NCI-H526 treated with DMSO at 0.1 percent for 48 hours (cell line): ENCODE measurements around the gene TAMALIN.
A peak's percentile ranks its signal among the peaks of the same experiment; 100 is the strongest.
"Not testable (repeated sequence)": the region's sequence is repeated elsewhere in the genome, so short reads cannot be mapped to it uniquely, and the experiment has no call there.

Experiments used
- DNase-seq: peaks from one replicate; lab custom pipeline; 2025; lab: John Stamatoyannopoulos, UW

The TAMALIN gene

DNA sequence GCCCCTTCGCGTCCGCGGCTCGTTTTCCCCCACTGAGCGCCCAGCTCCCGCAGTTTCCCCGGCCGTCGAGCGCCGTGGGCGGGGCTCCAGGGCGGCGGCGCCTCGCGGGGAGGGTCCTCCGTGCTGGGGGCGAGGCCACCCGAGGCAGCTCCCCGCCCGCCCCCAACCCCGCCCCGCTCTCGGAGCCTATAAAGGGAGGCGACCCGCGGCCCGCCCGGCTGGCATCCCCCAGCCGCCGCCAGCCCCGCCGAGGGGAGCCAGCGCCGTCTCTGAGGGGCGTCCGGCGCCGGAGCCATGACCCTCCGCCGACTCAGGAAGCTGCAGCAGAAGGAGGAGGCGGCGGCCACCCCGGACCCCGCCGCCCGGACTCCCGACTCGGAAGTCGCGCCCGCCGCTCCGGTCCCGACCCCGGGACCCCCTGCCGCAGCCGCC is at the start of gene TAMALIN:
TSS of gene TAMALIN (plus strand) at position 221 of the 432 bp plus-strand sequence. CDS start at position 295, 74 bp downstream.
- DNase-seq, result peak; percentile 67

DNA sequence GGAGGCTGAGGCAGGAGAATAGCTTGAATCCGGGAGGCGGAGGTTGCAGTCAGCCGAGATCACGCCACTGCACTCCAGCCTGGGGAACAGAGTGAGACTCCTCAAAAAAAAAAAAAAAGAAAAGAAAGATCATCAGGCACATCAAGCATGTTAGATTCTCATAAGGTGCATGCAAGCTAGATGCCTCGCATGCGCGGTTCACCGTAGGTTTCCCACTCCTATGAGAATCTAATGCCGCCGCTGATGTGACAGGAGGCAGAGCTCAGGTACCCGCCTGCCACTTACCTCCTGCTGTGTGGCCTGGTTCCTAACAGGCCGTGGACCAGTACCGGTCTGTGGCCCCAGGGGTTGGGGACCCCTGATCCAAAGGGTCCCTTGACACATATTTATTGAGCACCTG is 48.2 kb upstream of the TAMALIN start:
- DNase-seq, result no peak

DNA sequence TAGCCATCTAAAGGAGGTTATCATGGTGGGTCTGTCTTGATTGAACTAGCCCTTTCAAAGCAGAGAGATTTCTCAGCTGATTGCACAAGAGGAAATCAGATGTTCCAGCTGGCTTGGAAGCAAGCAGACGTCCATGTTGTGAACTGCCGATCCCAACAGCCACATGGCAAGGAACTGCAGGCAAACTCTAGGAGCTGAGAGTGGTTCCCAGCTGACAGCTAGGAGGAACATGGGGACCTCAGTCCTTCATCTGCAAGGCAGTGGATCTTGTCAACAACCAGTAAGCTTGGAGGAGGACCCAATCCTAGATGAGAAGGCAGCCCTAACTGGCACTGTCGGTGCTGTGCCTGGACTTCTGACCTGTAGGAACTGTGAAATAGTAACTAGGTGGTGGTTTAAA is 47.5 kb upstream of the TAMALIN start:
- DNase-seq, result no peak

DNA sequence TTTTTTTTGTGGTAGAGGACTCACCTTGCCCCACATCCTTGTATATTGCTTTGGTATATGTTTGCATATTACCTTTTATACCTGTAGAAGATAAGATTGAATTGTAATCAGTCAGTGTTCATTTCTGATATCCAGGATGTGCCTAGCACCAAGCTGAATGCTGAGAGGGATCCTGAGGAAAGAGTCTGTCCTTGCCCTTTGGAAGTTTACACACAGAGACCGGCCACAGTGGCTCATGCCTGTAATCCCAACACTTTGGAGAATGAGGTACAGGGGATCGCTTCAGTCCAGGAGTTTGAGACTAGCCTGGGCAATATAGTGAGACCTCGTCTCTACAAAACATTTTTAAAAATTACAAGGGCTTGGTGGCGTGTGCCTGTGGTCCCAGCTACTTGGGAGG is 46.8 kb upstream of the TAMALIN start:
- DNase-seq, result no peak

DNA sequence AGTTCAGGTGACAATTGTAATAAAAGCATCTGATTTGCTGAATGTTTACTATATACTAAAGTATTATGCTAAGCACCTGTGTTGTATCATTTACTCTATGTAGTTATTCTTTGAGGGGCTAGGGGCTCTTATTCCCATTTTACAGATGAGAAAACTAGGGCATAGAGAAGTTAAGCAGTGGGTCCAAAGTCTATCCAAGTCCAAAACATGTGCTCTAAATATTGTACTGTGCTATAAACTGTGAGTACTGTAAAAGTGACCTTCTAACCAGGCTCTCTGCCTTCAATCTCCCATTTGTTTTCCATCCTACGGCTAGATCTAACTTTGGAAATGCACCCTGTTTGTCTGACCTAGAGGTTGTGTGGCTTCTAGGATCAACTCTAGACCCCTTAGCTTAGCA is 46.3 kb upstream of the TAMALIN start:
- no peak for DNase-seq

DNA sequence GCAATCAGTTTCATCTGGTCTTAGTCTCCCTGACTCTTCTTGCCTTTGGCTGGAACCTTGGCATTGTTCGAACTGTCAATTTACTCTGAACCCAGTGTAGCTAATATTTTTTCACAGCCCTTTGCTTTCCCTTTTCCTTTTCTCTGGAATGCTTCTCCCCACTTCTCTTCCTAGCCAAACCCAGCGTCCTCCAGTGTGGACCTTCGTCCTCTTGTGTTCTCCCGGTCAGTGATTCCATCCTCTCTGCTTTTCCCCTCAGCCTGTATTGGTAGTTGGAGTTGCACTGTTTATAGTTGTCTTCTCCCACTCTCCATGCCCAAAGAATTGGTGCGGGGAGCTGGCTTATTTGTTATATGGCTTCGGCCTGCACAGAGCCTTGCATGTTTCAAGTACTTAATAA is 45.9 kb upstream of the TAMALIN start:
- no peak for DNase-seq

DNA sequence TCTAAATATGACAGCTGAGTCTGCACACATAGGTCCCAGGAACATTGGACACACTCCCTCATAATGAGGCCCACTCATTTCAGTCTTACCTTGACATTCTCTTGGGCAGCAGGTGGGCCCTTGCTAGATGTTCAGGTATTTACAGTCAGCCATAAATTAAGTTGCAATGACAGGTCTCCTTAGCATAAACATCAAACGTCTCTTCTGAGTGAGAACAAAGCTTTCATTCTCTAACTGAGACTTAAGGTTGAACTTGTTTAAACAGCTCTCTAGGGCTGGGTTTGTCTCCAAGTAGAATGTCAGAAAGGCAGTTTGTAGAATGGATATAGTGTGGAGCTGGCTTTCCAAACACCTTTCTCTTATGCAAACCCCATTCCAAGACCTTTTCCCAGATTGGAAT is 44.9 kb upstream of the TAMALIN start:
- peak; percentile 98 for DNase-seq

DNA sequence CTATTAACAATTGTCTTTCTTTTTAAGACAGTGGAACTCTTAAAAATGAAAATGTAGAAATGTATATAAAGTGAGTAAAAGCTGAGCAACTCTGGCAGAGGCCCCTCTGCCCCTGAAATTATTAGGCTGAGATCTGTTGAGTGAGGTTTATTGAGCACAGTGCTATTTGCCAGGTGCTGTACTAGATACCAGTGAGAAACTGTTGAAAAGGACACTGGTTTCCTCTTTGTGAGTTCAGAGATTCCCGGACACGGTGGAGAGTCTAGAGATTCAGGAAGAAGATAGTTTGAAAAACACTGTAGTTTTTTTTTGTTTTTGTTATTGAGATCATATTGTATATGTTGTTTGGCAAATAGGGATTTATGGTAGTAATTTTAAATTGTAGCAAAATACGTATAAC is 44.0 kb upstream of the TAMALIN start:
- peak; percentile 18 for DNase-seq

DNA sequence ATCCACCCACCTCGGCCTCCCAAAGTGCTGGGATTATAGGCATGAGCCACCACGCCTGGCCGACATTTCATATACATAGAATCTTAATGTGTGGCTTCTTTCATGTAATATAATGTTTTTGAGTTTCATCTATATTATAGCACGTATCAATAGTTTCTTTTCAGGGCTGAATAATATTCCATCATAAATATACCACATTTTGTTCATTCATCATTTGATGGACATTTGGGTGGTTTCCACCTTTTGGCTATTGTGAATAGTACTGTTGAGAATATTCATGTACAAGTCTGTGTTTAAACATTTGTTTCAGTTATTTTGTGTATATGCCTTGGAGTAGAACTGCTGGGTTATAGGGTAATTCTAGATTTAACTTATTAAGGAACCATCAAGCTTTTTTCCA is 43.3 kb upstream of the TAMALIN start:
- DNase-seq, result no peak

DNA sequence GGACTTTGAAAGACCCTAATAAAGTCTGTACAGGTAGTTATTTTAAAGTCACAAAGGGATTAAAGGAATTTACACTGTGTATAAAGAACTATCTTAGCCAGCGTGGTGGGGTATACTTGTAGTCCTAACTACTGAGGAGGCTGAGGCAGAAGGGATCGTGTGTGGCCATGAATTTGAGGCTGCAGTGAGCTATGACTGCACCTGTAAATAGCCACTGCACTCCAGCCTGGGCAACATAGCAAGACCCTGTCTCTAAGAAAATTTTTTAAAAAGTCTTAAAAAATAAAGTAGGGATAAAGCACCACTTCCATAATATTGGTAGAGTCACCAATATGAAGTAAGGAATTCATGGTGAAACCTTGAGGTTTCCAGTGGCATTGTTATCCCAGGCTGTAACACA is 37.1 kb upstream of the TAMALIN start:
- no peak for DNase-seq

DNA sequence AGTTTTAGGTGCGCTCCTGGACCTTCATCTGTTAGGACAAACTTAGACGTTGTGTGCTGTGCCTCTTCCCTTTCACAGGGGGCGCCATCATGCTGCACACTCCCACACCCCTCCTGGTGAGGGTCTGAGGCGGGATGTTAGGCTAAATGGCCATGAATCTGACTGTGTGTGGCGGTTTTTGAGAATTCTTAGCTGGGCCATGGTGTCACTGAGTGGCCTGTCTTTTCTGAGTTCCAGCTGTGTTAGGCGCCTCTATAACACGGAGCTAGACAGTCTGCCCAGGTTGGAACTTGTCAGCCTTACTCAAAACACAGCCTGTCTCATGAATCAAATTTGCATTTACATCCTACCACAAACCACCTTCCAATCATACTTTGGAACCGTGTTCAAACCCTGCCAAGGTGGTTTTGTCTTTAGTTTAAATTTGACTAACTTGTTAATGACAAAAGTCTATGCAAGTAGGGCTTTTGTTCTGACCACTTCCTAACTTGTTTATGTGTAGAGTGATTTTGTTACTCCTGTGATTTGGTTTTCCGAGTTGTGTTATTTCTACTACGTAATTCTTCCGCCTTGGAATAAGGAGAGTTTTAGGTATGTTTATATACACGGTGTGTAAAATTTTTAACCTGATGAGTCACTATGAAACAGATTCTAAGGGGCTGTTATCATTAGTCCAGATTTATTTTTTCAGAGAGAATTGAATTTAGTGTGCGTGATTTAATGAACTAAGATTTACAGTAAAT is 35.7 kb upstream of the TAMALIN start:
- peak; percentile 57 for DNase-seq

DNA sequence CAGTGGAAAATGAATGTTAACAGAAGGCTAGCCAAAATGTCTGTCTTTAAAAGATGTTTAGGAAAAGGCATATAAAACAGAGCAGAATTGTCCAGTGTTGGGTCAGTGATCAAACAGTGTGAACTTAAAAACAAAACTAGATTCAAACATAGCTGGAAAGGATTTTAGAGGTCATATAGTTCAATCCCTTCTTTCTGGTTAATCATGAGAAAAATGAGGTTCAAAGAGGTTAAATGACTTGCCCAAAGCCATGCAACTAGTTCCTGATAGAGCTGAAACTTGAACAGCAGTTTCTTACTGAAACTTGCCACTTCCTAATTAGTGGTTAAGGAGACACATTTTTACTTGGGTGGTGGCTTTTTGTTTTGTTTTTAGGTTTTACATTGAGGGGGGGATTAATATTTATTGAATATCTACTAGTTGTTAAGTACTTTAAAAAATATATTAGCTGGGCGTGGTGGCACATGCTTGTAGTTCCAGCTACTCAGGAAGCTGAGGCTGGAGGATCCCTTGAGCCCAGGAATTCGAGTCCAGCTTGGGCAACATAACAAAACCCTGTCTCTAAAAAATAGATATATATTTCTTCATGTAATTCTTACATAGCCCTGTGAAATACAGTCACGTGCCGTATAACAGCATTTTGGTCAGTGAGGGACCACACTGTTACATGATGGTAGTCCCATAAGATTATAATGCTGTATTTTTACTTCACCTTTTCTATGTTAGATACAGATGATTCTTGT is 34.9 kb upstream of the TAMALIN start:
- DNase-seq, result no peak

DNA sequence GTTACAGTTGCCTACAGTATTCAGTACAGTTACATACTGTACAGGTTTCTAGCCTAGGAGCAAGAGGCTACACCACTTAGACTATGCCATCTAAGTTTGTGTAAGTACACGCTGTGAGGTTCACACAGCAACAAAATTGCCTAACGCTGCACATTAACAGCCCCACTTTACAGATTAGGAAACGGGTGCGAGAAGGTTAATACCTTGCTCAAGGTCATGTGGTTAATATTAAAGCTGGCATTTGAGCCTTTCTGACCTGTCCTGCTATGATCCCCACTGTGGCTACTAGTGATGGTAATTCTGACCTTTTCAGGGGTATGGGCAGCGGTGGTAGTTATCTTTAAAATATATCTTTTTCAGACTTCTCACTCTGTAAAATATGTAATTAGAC is 34.3 kb upstream of the TAMALIN start:
- DNase-seq, result no peak

DNA sequence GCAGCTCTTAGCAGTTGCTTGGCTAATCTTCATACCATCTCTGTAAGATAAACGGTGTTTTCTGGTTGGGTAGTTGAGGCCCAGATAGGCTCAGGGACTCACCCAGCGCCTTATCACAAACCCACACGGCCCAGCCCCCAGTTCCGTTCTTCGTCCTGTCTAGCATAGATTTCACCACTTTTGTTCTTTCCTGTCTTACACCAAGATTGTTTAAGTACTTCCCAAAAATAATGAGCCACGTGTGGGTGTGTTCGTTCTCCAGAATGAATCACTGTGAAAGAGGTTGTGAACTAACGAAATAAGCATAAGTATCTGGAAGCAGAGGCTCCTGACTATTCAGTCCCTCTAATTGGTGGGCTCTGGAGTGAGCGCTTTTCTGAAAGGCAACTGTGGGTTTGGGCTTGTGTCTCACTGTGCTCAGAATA is 33.9 kb upstream of the TAMALIN start:
- DNase-seq, result no peak

DNA sequence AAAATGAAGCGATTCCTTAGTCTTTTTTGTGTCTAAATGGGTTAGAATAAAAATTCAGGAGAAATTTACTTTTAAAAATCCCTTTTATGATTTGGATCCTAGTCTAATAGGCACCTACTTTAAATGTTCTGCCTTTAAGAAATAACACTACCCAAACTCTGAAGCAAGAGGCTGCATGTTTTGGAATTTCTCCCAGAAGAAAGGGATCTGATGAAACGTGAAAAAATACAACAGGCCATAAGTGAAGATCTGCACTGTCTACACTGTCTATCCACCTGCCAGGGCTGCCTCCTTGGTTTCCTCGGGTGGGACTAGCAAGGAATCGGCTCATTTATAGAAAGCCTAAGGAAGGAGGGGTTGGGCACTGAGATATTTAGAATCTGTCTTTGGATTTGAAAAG is 33.2 kb upstream of the TAMALIN start:
- DNase-seq, result no peak

DNA sequence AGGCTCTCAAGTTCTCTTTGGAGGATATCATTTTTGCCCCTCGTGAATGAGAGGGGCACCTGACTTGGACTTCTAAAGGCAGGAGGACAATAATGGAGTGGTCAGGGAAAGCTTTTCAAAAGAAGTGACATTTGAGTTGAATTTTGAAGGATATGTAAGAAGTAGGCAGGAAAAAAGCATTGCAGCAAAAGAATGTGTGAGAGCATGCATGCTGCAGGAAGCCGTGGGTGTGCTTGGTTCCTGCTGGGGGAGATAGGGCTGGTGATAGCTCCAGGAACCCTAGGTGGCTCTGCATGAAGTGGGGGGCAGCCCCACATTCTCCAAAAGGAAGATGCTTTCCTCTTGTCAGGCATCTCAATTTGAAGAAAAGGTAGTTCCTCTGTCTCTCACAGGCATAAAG is 32.1 kb upstream of the TAMALIN start:
- no peak for DNase-seq

DNA sequence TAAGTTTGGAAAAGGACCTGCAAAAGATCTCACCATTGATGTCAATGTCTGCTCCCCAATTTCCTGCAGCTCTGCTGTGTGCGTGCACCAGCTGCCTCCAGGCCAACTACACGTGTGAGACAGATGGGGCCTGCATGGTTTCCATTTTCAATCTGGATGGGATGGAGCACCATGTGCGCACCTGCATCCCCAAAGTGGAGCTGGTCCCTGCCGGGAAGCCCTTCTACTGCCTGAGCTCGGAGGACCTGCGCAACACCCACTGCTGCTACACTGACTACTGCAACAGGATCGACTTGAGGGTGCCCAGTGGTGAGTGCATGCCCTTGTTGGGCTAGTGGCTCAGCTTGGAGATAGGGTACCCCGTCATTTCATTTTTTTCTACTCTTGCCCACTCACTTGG is 31.6 kb upstream of the TAMALIN start:
- DNase-seq, result no peak

DNA sequence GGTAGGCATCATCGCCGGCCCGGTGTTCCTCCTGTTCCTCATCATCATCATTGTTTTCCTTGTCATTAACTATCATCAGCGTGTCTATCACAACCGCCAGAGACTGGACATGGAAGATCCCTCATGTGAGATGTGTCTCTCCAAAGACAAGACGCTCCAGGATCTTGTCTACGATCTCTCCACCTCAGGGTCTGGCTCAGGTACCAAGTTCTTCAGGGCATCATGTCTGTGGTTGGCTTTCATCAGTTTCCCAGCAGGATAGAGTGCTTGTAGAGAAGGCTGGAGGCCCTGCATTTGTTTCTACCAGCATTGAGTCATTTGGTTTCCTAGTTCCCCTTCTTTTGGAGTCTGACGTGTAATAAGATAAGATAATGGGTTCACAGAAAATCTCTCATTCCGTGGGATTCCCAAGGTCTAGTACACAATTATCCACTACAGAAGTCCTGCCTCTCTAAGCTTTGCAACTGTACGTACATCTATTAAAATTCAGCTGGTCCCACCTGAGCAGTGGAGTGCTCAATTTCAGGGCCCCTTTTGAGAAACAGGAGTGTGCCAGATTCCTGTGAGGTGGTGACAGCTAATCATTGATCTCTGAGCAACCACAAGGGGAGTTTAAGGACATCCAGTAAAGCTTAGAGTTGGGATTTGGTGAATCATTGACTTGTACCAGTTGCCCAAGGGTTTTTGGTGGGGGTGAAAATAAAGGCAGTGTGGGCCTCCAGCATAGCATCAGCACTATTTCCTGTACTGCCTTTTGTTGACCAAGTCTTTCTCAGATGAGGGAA is 30.2 kb upstream of the TAMALIN start:
- DNase-seq, result no peak

DNA sequence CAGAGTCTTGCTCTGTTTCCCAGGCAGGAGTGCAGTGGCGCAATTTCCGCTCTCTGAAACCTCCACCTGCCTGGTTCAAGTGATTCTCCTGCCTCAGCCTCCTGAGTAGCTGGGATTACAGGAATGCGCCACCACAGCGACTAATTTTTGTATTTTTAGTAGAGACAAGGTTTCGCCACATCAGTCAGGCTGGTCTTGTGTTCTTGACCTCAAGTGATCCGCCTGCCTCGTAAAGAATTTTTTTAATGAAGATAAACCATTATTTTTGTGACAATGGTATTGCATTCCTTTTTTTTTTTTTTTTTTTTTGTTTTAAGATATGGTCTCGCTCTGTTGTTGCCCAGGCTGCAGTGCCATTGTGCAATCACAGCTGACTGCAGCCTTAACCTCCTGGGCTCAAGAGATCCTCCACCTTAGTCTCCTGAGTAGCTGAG is 29.4 kb upstream of the TAMALIN start:
- DNase-seq, result no peak

DNA sequence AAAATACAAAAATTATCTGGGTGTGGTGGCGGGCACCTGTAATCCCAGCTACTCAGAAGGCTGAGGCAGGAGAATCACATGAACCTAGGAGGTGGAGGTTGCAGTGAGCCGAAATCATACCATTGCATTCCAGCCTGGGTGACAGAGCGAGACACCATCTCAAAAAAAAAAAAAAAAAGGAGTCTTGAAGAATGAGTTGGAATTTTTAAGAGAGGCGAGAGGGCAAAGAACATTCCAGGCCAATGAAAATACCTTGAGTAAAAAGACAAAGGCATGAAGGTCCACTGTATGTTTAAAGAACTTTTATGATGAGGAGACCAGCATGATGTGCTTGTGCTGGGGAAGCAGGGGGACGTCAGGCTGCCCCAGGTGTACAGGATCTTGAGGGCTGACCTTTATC is 27.4 kb upstream of the TAMALIN start:
- DNase-seq, result not testable (repeated sequence)

DNA sequence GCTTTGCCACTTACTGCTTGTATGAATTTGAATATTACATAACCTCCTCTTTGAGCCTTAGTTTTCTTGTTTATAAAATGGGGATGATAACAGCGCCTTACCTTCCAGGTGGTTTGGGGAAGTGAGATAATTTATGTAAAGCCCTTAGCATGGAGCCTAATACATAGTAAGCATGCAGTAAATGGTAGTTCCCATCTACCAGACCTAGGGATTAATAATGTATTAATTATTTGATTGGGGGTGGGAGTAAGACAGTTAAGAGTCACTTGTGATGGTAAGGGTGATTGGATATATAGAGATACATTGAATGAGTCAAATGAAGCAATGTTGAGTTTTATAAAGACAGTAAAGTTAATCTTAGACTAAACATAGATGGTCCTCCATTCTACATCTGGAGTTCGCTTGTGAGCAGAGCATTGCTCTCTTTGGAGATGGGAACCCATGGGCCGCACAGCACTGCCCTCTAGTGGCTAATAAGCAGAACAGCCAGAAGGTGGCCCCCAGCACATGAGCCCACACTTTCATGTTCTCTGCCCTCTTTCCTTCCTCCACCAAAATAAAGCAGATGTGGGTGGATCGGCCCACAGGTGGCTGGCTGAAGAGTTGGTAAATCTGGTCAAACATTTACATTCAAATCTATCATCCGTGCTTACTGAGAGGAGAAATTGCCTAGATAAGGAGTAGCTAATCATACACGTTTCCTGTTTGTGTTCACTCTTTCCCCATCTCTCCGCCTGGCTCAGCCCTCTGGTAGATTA is 26.5 kb upstream of the TAMALIN start:
- DNase-seq, result peak; percentile 56

DNA sequence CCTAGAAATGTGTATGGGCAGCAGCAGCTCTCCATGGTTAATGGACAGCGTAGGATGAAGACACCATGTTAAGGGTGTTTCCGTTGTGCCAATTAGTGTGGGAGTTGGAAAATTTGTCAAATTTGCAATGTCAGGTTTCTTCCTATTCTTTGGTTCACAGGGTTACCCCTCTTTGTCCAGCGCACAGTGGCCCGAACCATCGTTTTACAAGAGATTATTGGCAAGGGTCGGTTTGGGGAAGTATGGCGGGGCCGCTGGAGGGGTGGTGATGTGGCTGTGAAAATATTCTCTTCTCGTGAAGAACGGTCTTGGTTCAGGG is 26.0 kb upstream of the TAMALIN start:
- DNase-seq, result no peak
